Fibroblast of lung (primary cell): Measurements from ENCODE around the gene RXRA. TPM values are rescaled to one million over a fixed set of nuclear protein-coding genes. Genes with fewer than 3 reads are reported as not detected.
"Not testable (repeated sequence)": the region's sequence is repeated elsewhere in the genome, so short reads cannot be mapped to it uniquely, and the experiment has no call there.

Experiments
- DNase-seq, 2 donors: peaks; one replicate each; pipeline versions ENCODE4 v3.0.0 to v3.0.0-alpha.2; 2010; ENCODE audit warnings: low read depth in 2 of 2
- H2AFZ ChIP-seq: 2 replicates; pipeline ENCODE4 v1.5.1; 2012; ENCODE audit warnings: low read length, control low read depth, inconsistent platforms
- H3K27ac ChIP-seq: 2 replicates; pipeline ENCODE4 v1.5.1; 2011; ENCODE audit warnings: low read length, control low read depth; ENCODE audit not compliant: insufficient read depth
- H3K27me3 ChIP-seq: 2 replicates; pipeline ENCODE4 v1.5.1; 2011; ENCODE audit warnings: mild to moderate bottlenecking, low read length; ENCODE audit not compliant: control insufficient read depth, insufficient read depth
- H3K36me3 ChIP-seq: 2 replicates; pipeline ENCODE4 v1.5.1; 2011; ENCODE audit warnings: low read length; ENCODE audit not compliant: control insufficient read depth, insufficient read depth
- H3K4me1 ChIP-seq: 2 replicates; pipeline ENCODE4 v1.5.1; 2011; ENCODE audit warnings: low read length; ENCODE audit not compliant: control insufficient read depth, insufficient read depth; ENCODE audit errors: extremely low read depth
- H3K4me2 ChIP-seq: 2 replicates; pipeline ENCODE4 v1.5.1; 2011; ENCODE audit warnings: low read length, control low read depth; ENCODE audit not compliant: insufficient read depth; ENCODE audit errors: extremely low read depth
- H3K4me3 ChIP-seq, 4 experiments: fragments of 200-600 bp in 1 of 4; sonication (generic) in 1 of 4; replicated peaks in 1 of 4; 2 replicates each; pipeline ENCODE4 v1.5.1; 2011 to 2016; ENCODE audit warnings: low read length in 4 of 4, low read depth in 3 of 4, mild to moderate bottlenecking in 3 of 4, control low read depth in 2 of 4, inconsistent platforms in 1 of 4, mixed read lengths in 1 of 4; ENCODE audit not compliant: insufficient read depth in 1 of 4; ENCODE audit errors: control extremely low read depth in 1 of 4
- H3K79me2 ChIP-seq: 2 replicates; pipeline ENCODE4 v1.5.1; 2012; ENCODE audit warnings: mild to moderate bottlenecking, low read length, inconsistent platforms; ENCODE audit not compliant: control insufficient read depth, insufficient read depth
- H3K9ac ChIP-seq: 2 replicates; pipeline ENCODE4 v1.5.1; 2011; ENCODE audit warnings: mild to moderate bottlenecking, low read length, control low read depth; ENCODE audit not compliant: insufficient read depth
- H3K9me3 ChIP-seq: 2 replicates; pipeline ENCODE4 v1.5.1; 2012; ENCODE audit warnings: low read depth, low read length; ENCODE audit not compliant: control insufficient read depth, insufficient read depth
- H4K20me1 ChIP-seq: 2 replicates; pipeline ENCODE4 v1.5.1; 2011; ENCODE audit warnings: low read length; ENCODE audit not compliant: control insufficient read depth, insufficient read depth; ENCODE audit errors: extremely low read depth
- EZH2 ChIP-seq: IDR thresholded peaks from 2 replicates; pipeline ENCODE4 v1.5.1; 2012; ENCODE audit warnings: low read length, control low read depth, mild to moderate bottlenecking; ENCODE audit errors: missing control alignments
- polyA plus RNA-seq, 2 donors: library from polyadenylated mRNA; depleted of rRNA in 1 of 2; stranded (reverse) in 1 of 2; unstranded in 1 of 2; fragments of >200 nt; gene quantifications; 2 replicates each; pipeline ENCODE4 v1.2.1, GENCODE V29; 2011 to 2012; ENCODE audit warnings: missing spikeins in 1 of 2
- total RNA-seq: library from RNA; depleted of rRNA; stranded (reverse); fragments of >200 nt; gene quantifications from 2 replicates; pipeline ENCODE4 v1.2.1, GENCODE V29; 2014
- TF ChIP-seq, protein P1 (sequence below), 2 donors: IDR thresholded peaks in 1 of 2; conservative IDR thresholded peaks in 1 of 2; 1 replicate in 1 of 2; 2 replicates in 1 of 2; pipeline ENCODE4 v1.5.1; 2011 to 2012; ENCODE audit warnings: low read length in 2 of 2, control low read depth in 1 of 2, inconsistent platforms in 1 of 2, low read depth in 1 of 2, mild to moderate bottlenecking in 1 of 2

Gene RXRA
- total and polyA plus RNA-seq, 2 donors (not counting 1 experiment from before 2014, with no cell fraction given) = 13.3 to 14.9 TPM

DNA sequence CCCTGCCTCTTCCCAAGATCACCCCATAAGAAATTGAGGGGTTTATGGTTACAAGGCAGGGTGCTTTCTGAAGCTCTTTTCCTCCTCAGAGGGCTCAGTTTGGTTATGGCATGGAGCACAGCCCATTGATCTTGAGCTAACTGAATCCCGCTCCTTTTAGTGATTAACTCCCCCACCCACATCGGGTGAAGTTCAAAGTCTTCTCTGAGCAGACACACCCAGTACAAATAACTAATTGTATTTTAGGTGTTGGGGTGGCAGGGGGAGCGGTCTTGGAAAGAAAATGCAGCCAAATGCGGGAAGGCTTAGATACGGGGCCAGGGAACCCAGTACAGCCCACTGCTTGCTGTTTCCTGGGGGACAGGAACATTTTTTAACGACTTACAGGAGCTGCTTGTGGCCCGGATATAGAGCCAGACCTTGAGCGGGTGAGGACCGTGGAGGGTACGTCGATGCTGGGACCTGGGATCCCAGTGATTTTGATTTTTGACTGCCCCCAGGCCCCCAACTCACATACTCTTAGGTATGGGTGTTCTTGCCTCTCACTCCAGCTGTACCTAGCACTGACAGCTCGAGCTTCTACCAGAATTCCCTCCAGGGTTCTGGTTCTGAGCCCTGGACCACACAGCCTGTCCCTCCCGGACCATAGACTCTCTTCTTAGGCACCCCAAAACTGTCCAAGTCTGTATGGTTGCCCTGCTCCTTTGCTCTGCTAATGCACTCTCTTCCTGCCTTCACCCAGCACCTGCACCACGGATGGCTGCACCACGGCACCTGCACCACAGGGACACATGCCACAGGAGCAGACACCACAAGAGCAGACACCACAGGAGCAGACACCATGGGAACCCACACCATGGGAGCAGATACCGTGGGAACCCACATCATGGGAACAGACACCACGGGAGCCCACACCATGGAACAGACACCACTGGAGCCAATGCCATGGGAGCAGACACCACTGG, 18.3 kb upstream of the RXRA start:
- TF ChIP-seq, protein P1, sequence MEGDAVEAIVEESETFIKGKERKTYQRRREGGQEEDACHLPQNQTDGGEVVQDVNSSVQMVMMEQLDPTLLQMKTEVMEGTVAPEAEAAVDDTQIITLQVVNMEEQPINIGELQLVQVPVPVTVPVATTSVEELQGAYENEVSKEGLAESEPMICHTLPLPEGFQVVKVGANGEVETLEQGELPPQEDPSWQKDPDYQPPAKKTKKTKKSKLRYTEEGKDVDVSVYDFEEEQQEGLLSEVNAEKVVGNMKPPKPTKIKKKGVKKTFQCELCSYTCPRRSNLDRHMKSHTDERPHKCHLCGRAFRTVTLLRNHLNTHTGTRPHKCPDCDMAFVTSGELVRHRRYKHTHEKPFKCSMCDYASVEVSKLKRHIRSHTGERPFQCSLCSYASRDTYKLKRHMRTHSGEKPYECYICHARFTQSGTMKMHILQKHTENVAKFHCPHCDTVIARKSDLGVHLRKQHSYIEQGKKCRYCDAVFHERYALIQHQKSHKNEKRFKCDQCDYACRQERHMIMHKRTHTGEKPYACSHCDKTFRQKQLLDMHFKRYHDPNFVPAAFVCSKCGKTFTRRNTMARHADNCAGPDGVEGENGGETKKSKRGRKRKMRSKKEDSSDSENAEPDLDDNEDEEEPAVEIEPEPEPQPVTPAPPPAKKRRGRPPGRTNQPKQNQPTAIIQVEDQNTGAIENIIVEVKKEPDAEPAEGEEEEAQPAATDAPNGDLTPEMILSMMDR (conservative IDR thresholded peaks at IDR 0.05 in 1 of 2, IDR thresholded peaks at IDR 0.05 in 1 of 2; ENCODE audit: low read depth in 1 of 2, low read length in 2 of 2) = no peak
- H3K9me3 ChIP-seq = no peaks in the 10 kb centered on the region
- H4K20me1 ChIP-seq = no peaks in the 10 kb centered on the region

DNA sequence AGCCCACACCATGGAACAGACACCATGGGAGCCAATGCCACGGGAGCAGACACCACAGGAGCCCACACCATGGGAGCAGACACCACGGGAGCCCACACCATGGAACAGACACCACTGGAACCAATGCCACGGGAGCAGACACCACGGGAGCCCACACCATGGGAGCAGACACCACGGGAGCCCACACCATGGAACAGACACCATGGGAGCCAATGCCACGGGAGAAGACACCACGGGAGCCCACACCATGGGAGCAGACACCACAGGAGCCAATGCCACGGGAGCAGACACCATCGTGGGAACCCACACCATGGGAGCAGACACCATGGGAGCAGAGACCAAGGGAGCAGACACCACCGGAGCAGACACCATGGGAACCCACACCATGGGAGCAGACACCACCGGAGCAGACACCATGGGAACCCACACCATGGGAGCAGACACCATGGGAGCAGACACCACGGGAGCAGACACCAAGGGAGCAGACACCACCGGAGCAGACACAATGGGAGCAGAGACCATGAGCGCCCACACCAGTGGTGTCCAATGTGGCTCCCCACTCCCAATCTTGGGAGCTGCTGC, 17.5 kb upstream of the RXRA start:
- H3K9me3 ChIP-seq, H4K20me1 ChIP-seq, DNase-seq, H3K4me1 ChIP-seq, H3K27me3 ChIP-seq, H2AFZ ChIP-seq, H3K4me2 ChIP-seq, H3K79me2 ChIP-seq, H3K27ac ChIP-seq, H3K36me3 ChIP-seq, H3K4me3 ChIP-seq, H3K9ac ChIP-seq: not testable (repeated sequence)

More for the DNA sequence above, 18.3 kb upstream of the RXRA start:
- H3K4me1 ChIP-seq = no peaks in the 10 kb centered on the region
- H3K27me3 ChIP-seq = peaks cover 4% of the 10 kb centered on the region
- no peak overlapping the region for H3K4me2 ChIP-seq
- no peak overlapping the region for H2AFZ ChIP-seq
- no peak overlapping the region for H3K4me3 ChIP-seq
- no peaks in the 10 kb centered on the region for H3K36me3 ChIP-seq
- no peak overlapping the region for H3K27ac ChIP-seq
- H3K79me2 ChIP-seq = no peaks in the 10 kb centered on the region
- DNase-seq = no peak
- H3K9ac ChIP-seq = no peak overlapping the region

DNA sequence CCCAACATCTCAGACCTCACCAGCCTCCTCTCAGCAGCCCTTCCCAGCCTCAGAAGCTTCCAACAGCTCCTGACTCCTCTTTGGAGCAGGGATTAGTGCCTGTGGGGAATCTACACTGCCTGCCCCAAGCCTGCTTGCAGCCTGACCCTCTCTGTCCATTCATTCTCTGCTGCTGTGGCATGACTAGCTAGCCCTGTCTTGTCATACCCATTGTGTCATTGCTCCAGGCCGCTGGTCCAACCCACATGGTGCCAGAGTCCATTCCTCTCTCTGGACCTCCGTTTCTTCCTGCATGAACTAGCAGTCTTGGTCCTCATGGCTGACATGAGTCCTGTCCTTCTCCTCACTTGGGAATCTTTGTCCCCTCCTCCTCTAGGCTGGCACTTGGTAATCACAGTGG, 12.8 kb upstream of the RXRA start:
- no peak overlapping the region for H3K4me2 ChIP-seq
- peaks cover 9% of the 10 kb centered on the region for H3K4me1 ChIP-seq
- no peak overlapping the region for H2AFZ ChIP-seq
- no peak overlapping the region for H3K27ac ChIP-seq
- no peaks in the 10 kb centered on the region for H3K36me3 ChIP-seq
- no peak for TF ChIP-seq EZH2
- TF ChIP-seq, protein P1 (conservative IDR thresholded peaks at IDR 0.05 in 1 of 2, IDR thresholded peaks at IDR 0.05 in 1 of 2; ENCODE audit: low read depth in 1 of 2, low read length in 2 of 2) = no peak
- H3K79me2 ChIP-seq = no peaks in the 10 kb centered on the region
- H4K20me1 ChIP-seq = no peaks in the 10 kb centered on the region
- DNase-seq = no peak
- no peaks in the 10 kb centered on the region for H3K9me3 ChIP-seq
- H3K4me3 ChIP-seq = no peak overlapping the region
- no peak overlapping the region for H3K9ac ChIP-seq
- peaks cover 4% of the 10 kb centered on the region for H3K27me3 ChIP-seq
